RKO (cell line): ENCODE data around the gene ORAI3.

Source experiments
- DNase-seq: peaks from one replicate; pipeline ENCODE4 v3.0.0-alpha.2; 2016; ENCODE audit warnings: low spot score

ORAI3 gene

GRCh38 chr16:30948667-30949649 is at the start of gene ORAI3:
Gene ORAI3 (plus strand): TSS chr16:30949068. CDS start chr16:30949290, 222 bp downstream.
- DNase-seq = peak; percentile 85

GRCh38 chr16:30899794-30900193 is 49.1 kb upstream of the ORAI3 start:
- no peak for DNase-seq

- DNase-seq = no peak
Observed at GRCh38 chr16:30900588-30900987, 48.3 kb upstream of the ORAI3 start.

- DNase-seq = peak; percentile 35
Observed at GRCh38 chr16:30901201-30902028, 47.5 kb upstream of the ORAI3 start.

- DNase-seq = peak; percentile 79
Observed at GRCh38 chr16:30902029-30902972, 46.6 kb upstream of the ORAI3 start.

- DNase-seq = no peak
Observed at GRCh38 chr16:30903002-30903401, 45.9 kb upstream of the ORAI3 start.

- peak; percentile 49 for DNase-seq
Observed at GRCh38 chr16:30903596-30903995, 45.3 kb upstream of the ORAI3 start.

- no peak for DNase-seq
Observed at GRCh38 chr16:30904114-30904780, 44.6 kb upstream of the ORAI3 start.

GRCh38 chr16:30907064-30907463 is 41.8 kb upstream of the ORAI3 start:
- DNase-seq = no peak

GRCh38 chr16:30910427-30911029 is 38.3 kb upstream of the ORAI3 start:
- DNase-seq = no peak

- no peak for DNase-seq
Observed at GRCh38 chr16:30912794-30913412, 36.0 kb upstream of the ORAI3 start.

GRCh38 chr16:30914830-30915229 is 34.0 kb upstream of the ORAI3 start:
- DNase-seq = no peak

- no peak for DNase-seq
Observed at GRCh38 chr16:30918614-30919013, 30.3 kb upstream of the ORAI3 start.

GRCh38 chr16:30920891-30921290 is 28.0 kb upstream of the ORAI3 start:
- DNase-seq = no peak

GRCh38 chr16:30921459-30921747 is 27.5 kb upstream of the ORAI3 start:
- no peak for DNase-seq

- peak; percentile 79 for DNase-seq
Observed at GRCh38 chr16:30921748-30922419, 27.0 kb upstream of the ORAI3 start.

- DNase-seq = peak; percentile 99
Observed at GRCh38 chr16:30922420-30922959, 26.4 kb upstream of the ORAI3 start.

- DNase-seq = peak; percentile 99
Observed at GRCh38 chr16:30922960-30923535, 25.8 kb upstream of the ORAI3 start.

GRCh38 chr16:30923554-30924075 is 25.3 kb upstream of the ORAI3 start, which contains the start of gene FBXL19:
Gene FBXL19 (plus strand): TSS chr16:30923572. CDS start chr16:30925755, 2,183 bp downstream.
- no peak for DNase-seq
